WTC11 (cell line): ENCODE results near the gene DYNLRB2. TPM values are rescaled to one million over a fixed set of nuclear protein-coding genes. Genes with fewer than 3 reads are reported as not detected.
A peak's percentile ranks its signal among the peaks of the same experiment; 100 is the strongest.

ENCODE experiments used
- ATAC-seq: fragments of 200-7000 bp; cut with Tn5 transposase; 2 replicates; pipeline ENCODE4 v1.10.0; 2021; ENCODE audit warnings: mild to moderate bottlenecking, moderate library complexity
- CTCF ChIA-PET: fragments of 300-600 bp; sonication (Branson Sonifier 250); formaldehyde crosslinking; loops from one replicate; lab custom pipeline; 2021; ENCODE audit warnings: antibody characterized with exemption; lab: Charles Lee
- POLR2A ChIA-PET: fragments of 350-600 bp; sonication (Branson Sonifier 250); formaldehyde crosslinking; loops from one replicate; lab custom pipeline; 2021; ENCODE audit warnings: antibody characterized with exemption; lab: Charles Lee
- DNase-seq: peaks from one replicate; pipeline ENCODE4 v3.0.0; 2021; ENCODE audit warnings: low spot score
- H3K27ac Mint-ChIP-seq: 2 replicates; pipeline ENCODE4 v1.8.0; 2021; ENCODE audit warnings: mixed read lengths
- H3K27me3 Mint-ChIP-seq: 2 replicates; pipeline ENCODE4 v1.8.0; 2021; ENCODE audit warnings: low read depth, mild to moderate bottlenecking, moderate library complexity, mixed read lengths
- H3K36me3 Mint-ChIP-seq: 2 replicates; pipeline ENCODE4 v1.8.0; 2021; ENCODE audit warnings: mixed read lengths
- H3K4me1 Mint-ChIP-seq: 2 replicates; pipeline ENCODE4 v1.8.0; 2022; ENCODE audit warnings: mixed read lengths
- H3K4me3 Mint-ChIP-seq: 2 replicates; pipeline ENCODE4 v1.8.0; 2021; ENCODE audit warnings: mild to moderate bottlenecking, moderate library complexity, mixed read lengths
- H3K9me3 Mint-ChIP-seq: 2 replicates; pipeline ENCODE4 v1.8.0; 2021; ENCODE audit warnings: mixed read lengths
- CREB1 ChIP-seq: sonication (generic); formaldehyde crosslinking; IDR thresholded peaks from 2 replicates; pipeline ENCODE4 v1.8.0; 2023; ENCODE audit warnings: mild to moderate bottlenecking, missing genetic modification reagents
- CTCF ChIP-seq: fragments of 200-600 bp; IDR thresholded peaks from 2 replicates; pipeline ENCODE4 v1.8.0; 2022; ENCODE audit warnings: antibody characterized with exemption
- FOXP4 ChIP-seq: sonication (generic); formaldehyde crosslinking; IDR thresholded peaks from 2 replicates; pipeline ENCODE4 v1.8.0; 2022; ENCODE audit warnings: mild to moderate bottlenecking, missing genetic modification reagents
- GABPB1 ChIP-seq: sonication (generic); formaldehyde crosslinking; IDR thresholded peaks from 2 replicates; pipeline ENCODE4 v1.8.1; 2023; ENCODE audit warnings: mild to moderate bottlenecking, missing genetic modification reagents
- MLX ChIP-seq: sonication (generic); formaldehyde crosslinking; IDR thresholded peaks from 2 replicates; pipeline ENCODE4 v1.8.1; 2023; ENCODE audit warnings: mild to moderate bottlenecking, missing genetic modification reagents, moderate library complexity
- MXD4 ChIP-seq: fragments of 250-450 bp; sonication (Bioruptor Pico); IDR thresholded peaks from 2 replicates; pipeline ENCODE4 v1.8.0; 2021; ENCODE audit warnings: mild to moderate bottlenecking, moderate library complexity, borderline replicate concordance
- NFATC4 ChIP-seq: fragments of 250-450 bp; sonication (Bioruptor Pico); IDR thresholded peaks from 2 replicates; pipeline ENCODE4 v1.9.0; 2021; ENCODE audit warnings: mild to moderate bottlenecking
- NFE2L1 ChIP-seq: sonication (generic); formaldehyde crosslinking; IDR thresholded peaks from 2 replicates; pipeline ENCODE4 v1.8.1; 2023; ENCODE audit warnings: missing genetic modification reagents
- PRDM15 ChIP-seq: sonication (generic); formaldehyde crosslinking; IDR thresholded peaks from 2 replicates; pipeline ENCODE4 v1.8.0; 2022; ENCODE audit warnings: missing genetic modification reagents
- RORB ChIP-seq: fragments of 250-450 bp; sonication (Bioruptor Pico); IDR thresholded peaks from 2 replicates; pipeline ENCODE4 v1.9.0; 2021; ENCODE audit warnings: mild to moderate bottlenecking
- TEAD4 ChIP-seq: sonication (generic); formaldehyde crosslinking; IDR thresholded peaks from 2 replicates; pipeline ENCODE4 v1.8.0; 2022; ENCODE audit warnings: mild to moderate bottlenecking, missing genetic modification reagents
- ZBTB21 ChIP-seq: sonication (generic); formaldehyde crosslinking; IDR thresholded peaks from 2 replicates; pipeline ENCODE4 v1.8.1; 2023; ENCODE audit warnings: mild to moderate bottlenecking, missing genetic modification reagents, borderline replicate concordance
- ZNF219 ChIP-seq: sonication (generic); formaldehyde crosslinking; IDR thresholded peaks from 2 replicates; pipeline ENCODE4 v1.8.0; 2023; ENCODE audit warnings: missing genetic modification reagents, mild to moderate bottlenecking, borderline replicate concordance
- ZNF232 ChIP-seq: sonication (generic); formaldehyde crosslinking; IDR thresholded peaks from 2 replicates; pipeline ENCODE4 v1.8.0; 2022; ENCODE audit warnings: mild to moderate bottlenecking, missing genetic modification reagents
- ZNF512 ChIP-seq: sonication (generic); formaldehyde crosslinking; IDR thresholded peaks from 2 replicates; pipeline ENCODE4 v1.8.1; 2022; ENCODE audit warnings: missing genetic modification reagents, borderline replicate concordance
- ZNF532 ChIP-seq: fragments of 250-450 bp; sonication (Bioruptor Pico); IDR thresholded peaks from 2 replicates; pipeline ENCODE4 v1.9.0; 2021; ENCODE audit warnings: mild to moderate bottlenecking, borderline replicate concordance
- ZSCAN18 ChIP-seq: fragments of 250-450 bp; sonication (Bioruptor Pico); IDR thresholded peaks from 2 replicates; pipeline ENCODE4 v2.1.2; 2022; ENCODE audit warnings: mild to moderate bottlenecking, moderate library complexity
- total RNA-seq: library from RNA; stranded (reverse); gene quantifications from 3 replicates; pipeline ENCODE4 v1.2.3, GENCODE V29; 2021

Gene DYNLRB2
- total RNA-seq, 1 experiment from 2014 or later = not detected

- Mint-ChIP-seq H3K9me3 (no peaks in the 10 kb centered on the region), H3K27ac (no peak overlapping the region), H3K27me3 (peaks cover 1% of the 10 kb centered on the region; the same call in 1 of the 2 replicates), H3K4me3 (no peak overlapping the region), H3K4me1 (peaks cover 7% of the 10 kb centered on the region; the same call in 1 of the 2 replicates), H3K36me3 (no peaks in the 10 kb centered on the region)
- TF ChIP-seq NFE2L1 (CRISPR knock-in tag) (0 out of 2 replicates have a peak, but pooled peaks have one; percentile 41), ZNF232 (CRISPR knock-in tag) (no peak), ZSCAN18 (CRISPR knock-in tag) (no peak), GABPB1 (CRISPR knock-in tag) (no peak), CTCF (peak; percentile 62)
- ChIA-PET CTCF (interaction anchor here (0.6 to 2.5 kb wide), 38 partner anchors 9 to 1710 kb away, joined by 3 to 16 read pairs (median 4); no protein-coding TSS in a partner anchor), POLR2A (interaction anchor here (0.6 kb wide), 1 partner anchor 11 kb away, joined by 5 read pairs; no protein-coding TSS in a partner anchor)
- ATAC-seq = peak; percentile 89
- DNase-seq = peak; percentile 62
Measured at GRCh38 chr16:80527297-80527696, 13.5 kb upstream of the DYNLRB2 start.

- H3K4me1 Mint-ChIP-seq = peaks cover 7% of the 10 kb centered on the region; the same call in 1 of the 2 replicates
- CTCF ChIA-PET = no interaction called here
- no peak for DNase-seq
- peaks cover 23% of the 10 kb centered on the region for H3K27me3 Mint-ChIP-seq
- TF ChIP-seq MLX (CRISPR knock-in tag) (no peak), MXD4 (CRISPR knock-in tag) (no peak), PRDM15 (CRISPR knock-in tag) (no peak), ZBTB21 (CRISPR knock-in tag) (no peak), ZNF219 (no peak), TEAD4 (CRISPR knock-in tag) (no peak), NFATC4 (CRISPR knock-in tag) (no peak)
- H3K4me3 Mint-ChIP-seq = no peak overlapping the region
- ATAC-seq = no peak
- H3K27ac Mint-ChIP-seq = no peak overlapping the region
- POLR2A ChIA-PET = no interaction called here
- no peaks in the 10 kb centered on the region for H3K9me3 Mint-ChIP-seq
- H3K36me3 Mint-ChIP-seq = no peaks in the 10 kb centered on the region
Measured at GRCh38 chr16:80530479-80530878, 10.3 kb upstream of the DYNLRB2 start.

GRCh38 chr16:80536238-80536637, 4.6 kb upstream of the DYNLRB2 start:
- ChIA-PET POLR2A (no interaction called here), CTCF (no interaction called here)
- DNase-seq (no peak), ATAC-seq (no peak)
- Mint-ChIP-seq H3K27me3 (peaks cover 74% of the 10 kb centered on the region), H3K4me1 (peaks cover 10% of the 10 kb centered on the region), H3K4me3 (no peak overlapping the region), H3K9me3 (peaks cover 7% of the 10 kb centered on the region), H3K27ac (no peak overlapping the region), H3K36me3 (no peaks in the 10 kb centered on the region)
- TF ChIP-seq CREB1 (CRISPR knock-in tag) (no peak), FOXP4 (CRISPR knock-in tag) (no peak), ZNF512 (no peak), ZNF532 (no peak), RORB (CRISPR knock-in tag) (no peak)
